ENCODE measurements around the gene GABRB3.

Gene GABRB3

GRCh38 chr15:26772154-26773066, at the start of gene GABRB3:
GABRB3 (minus strand) TSS chr15:26773066.
- in situ Hi-C loops (cut with HindIII; ENCODE audit: low sequenced_read_pairs): no loop called here

- in situ Hi-C loops (cut with HindIII; ENCODE audit: low sequenced_read_pairs): no loop called here
Measured at GRCh38 chr15:26807517-26808427, 34.9 kb upstream of the GABRB3 start.

- in situ Hi-C loops (cut with HindIII; ENCODE audit: low sequenced_read_pairs): no loop called here
Measured at GRCh38 chr15:26806574-26806973, 33.7 kb upstream of the GABRB3 start.

DNA sequence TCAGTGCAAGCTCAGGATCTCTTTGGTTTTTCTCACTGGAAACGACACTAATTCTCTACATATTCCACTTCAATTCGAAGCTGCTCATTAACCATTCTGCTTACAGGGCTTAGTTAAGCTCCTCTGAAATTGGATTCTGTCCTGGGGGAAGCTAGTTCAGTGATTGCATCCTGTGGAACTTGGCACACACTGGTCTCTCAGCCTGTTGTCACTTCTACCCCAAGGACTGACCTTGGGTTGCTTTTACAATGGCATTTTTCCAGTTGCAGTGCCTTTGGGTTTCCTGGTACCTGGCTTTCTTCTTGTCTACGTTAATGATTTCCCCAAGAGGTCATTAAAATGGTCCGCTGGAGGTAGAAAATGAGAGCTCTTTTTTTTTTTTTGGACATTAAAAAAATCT, 33.3 kb upstream of the GABRB3 start:
- in situ Hi-C loops (cut with HindIII; ENCODE audit: low sequenced_read_pairs): no loop called here

DNA sequence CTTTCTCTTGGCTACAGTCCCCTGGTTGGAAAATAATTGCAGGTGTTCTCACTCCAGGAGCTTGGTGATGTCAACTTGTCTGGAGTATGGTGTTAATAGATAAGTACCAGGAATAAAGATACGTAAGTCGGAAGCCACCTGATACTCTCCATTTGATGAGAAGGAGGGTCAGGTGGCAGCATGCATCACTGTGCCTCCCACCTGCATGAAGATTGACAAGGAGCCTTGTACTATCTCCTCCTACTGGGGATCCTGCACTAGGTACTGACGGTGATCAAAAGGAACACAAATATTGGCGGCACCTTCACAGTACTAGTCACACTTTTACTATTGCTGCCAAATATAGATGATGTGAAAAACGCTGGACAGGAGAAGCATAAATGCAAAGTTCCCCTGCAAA, 32.6 kb upstream of the GABRB3 start:
- in situ Hi-C loops (cut with HindIII; ENCODE audit: low sequenced_read_pairs): no loop called here

DNA sequence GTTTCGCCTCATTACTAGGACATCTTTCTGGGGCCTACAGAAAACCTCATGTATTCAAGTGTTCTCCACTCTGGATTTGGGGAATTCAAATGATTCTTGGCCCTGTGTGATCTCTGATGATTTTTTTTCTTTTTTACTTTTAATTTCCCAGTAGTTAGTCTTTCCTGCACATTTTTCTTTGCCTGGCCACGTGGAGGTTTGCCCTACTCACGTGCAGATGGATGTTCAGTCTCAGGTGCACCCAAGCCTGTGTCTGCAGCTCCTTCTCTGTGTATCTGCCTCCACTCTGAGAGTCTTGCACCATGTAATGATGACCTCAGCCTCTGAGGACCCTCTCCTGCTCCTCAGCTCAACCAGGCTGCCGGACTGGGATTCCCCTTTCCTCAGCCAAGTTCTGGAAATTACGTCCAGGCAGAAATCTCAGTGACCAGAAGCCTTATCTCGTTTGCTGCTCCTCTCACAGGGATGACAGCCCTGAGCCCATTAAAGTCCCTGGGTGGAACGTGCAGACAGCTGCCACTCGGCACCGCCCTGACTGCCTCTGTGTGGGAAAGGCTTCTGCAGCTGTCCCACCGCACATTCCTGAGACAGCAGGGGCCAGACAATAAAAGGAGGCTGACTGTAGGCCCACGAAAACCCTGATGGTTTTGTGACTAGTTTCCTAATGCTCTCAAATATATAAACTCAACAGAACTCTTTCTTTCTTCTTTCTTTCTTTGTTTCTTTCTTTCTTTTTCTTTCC, 31.4 kb upstream of the GABRB3 start:
- in situ Hi-C loops (cut with HindIII; ENCODE audit: low sequenced_read_pairs): no loop called here

GRCh38 chr15:26790118-26790517, 17.3 kb upstream of the GABRB3 start:
- in situ Hi-C loops (cut with HindIII; ENCODE audit: low sequenced_read_pairs): no loop called here

GRCh38 chr15:26781816-26782215, 8.9 kb upstream of the GABRB3 start:
- in situ Hi-C loops (cut with HindIII; ENCODE audit: low sequenced_read_pairs): no loop called here

- in situ Hi-C loops (cut with HindIII; ENCODE audit: low sequenced_read_pairs): no loop called here
Measured at GRCh38 chr15:26773917-26774316, 1.1 kb upstream of the GABRB3 start.

- in situ Hi-C loops (cut with HindIII; ENCODE audit: low sequenced_read_pairs): no loop called here
Measured at GRCh38 chr15:26773067-26773877, 406 bp upstream of the GABRB3 start.

DNA sequence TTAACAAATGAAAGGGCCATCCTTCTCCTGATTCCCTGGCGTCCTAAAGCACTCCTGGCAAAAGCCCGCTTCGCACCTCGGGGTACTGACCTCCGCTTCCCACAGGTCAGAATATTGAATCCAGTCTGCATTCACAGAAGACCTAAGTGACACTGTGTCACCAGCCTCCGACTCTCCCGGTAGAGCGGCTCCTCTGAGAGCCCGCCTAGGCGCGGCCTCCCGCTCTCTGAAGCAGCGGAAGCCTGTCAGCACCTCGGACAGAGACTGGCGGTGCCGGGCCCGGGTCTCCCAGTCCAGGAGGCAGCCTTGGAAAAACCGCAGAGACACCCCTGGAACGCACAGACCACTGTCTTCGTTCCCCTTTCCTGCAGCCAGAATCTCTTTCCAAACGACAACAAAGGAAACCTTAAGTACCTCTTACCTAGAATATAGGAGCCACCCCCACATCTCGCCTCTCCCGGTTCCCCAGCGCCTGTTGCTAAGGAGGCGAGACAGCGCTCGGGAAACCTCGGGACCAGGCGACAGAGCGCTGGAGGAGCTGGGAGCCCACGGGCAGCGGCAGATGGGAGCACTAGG, 1.2 kb downstream of the GABRB3 start:
- in situ Hi-C loops (cut with HindIII; ENCODE audit: low sequenced_read_pairs): no loop called here

DNA sequence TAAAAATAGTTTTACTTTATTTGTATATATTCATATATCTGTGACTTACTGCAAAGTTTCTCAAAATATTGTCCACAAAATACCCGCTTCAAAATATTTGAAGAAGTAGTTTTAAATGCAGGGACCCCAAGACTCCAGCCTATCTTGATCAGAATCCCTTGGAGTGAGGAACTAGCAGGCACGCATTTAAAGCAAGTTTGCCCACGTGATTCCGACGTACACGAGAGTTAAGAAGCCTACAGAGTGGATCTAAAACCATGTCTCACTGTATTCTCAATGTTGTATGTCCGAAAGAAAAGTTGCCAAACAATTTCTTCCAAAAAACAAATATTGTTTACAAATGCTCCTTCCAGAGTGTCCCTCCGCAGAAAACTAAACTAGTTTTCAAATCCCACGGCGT, 1.7 kb downstream of the GABRB3 start:
- in situ Hi-C loops (cut with HindIII; ENCODE audit: low sequenced_read_pairs): no loop called here

DNA sequence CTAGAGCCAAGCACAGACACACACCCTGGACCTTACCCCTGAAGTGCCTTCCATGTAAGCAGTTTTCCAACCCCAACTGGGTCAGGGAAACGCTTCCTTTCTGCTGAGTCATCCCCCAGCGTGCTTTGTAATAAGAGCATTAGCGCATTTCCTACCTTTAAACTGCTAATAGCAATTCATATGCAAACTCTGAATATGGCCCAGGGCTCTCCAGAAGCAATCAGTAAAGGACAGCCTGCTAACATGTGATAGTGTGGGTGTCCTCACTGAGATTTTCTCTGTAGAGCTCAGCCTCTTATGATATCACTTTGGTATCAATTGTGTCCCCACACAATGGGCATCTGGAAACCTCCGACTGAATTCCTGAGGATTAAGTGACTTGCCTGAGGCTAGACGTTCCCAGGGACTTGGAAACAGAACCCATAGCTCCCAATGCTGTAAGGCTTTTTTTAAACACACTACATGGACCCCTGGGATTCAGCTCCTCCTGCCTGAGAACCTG, 5.6 kb downstream of the GABRB3 start:
- in situ Hi-C loops (cut with HindIII; ENCODE audit: low sequenced_read_pairs): no loop called here

DNA sequence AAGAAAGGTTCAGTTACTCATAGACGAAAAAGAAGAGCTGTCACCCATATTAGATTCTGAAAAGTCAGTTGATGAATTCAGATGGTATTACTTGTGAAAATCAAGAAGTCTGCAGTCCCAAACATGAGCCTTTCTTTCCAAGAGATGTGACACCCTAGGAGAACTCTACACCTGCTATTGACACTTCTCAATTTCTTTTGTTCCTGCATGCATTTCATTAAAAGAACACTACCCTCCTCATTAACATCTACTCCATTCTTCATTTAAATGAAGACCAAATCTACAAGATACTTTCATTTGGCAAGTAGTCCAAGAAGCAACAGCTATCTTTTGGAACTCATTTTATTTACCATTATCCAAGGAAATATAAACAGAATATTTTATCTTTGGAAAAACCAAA, 6.6 kb downstream of the GABRB3 start:
- in situ Hi-C loops (cut with HindIII; ENCODE audit: low sequenced_read_pairs): no loop called here

GRCh38 chr15:26759986-26760385, 12.9 kb downstream of the GABRB3 start:
- in situ Hi-C loops (cut with HindIII; ENCODE audit: low sequenced_read_pairs): no loop called here

- in situ Hi-C loops (cut with HindIII; ENCODE audit: low sequenced_read_pairs): no loop called here
Measured at GRCh38 chr15:26758079-26758478, 14.8 kb downstream of the GABRB3 start.

- in situ Hi-C loops (cut with HindIII; ENCODE audit: low sequenced_read_pairs): no loop called here
Measured at GRCh38 chr15:26757141-26757540, 15.7 kb downstream of the GABRB3 start.

DNA sequence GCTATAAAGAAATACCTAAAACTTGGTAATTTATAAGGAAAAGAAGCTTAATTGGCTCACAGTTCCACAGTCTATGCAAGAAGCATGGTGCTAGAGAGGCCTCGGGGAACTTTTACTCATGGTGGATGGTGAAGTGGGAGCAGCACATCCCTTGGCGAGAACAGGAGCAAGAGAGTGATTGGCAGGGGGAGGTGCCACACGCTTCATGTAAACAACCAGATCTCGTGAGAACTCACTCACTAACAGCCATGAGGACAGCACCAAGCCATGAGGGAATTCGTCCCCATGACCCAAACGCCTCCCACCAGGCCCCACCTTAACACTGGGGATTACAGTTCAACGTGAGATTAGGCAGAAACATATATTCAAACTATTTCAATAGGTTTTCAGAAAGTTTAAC, 28.0 kb downstream of the GABRB3 start:
- in situ Hi-C loops (cut with HindIII; ENCODE audit: low sequenced_read_pairs): no loop called here

- in situ Hi-C loops (cut with HindIII; ENCODE audit: low sequenced_read_pairs): no loop called here
Measured at GRCh38 chr15:26739791-26740190, 33.1 kb downstream of the GABRB3 start.

DNA sequence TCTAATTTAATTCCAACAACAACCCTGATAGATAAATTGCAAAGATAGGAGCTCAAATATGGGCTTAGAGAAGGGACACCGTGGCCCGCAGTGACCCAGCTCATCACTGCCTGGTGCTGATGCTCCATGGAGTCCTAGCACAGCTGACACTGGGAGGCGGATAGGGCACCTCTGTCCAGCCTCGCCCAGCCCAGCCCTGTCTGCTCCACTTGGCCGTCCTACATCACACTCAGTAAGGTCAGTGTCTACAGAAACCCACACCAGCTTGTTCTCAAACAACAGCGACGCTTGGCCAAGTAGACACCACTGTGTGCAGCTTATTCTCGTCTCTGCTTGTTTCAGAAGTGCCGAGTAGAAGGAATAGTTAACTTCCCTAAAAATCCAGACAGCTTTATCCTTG, 33.9 kb downstream of the GABRB3 start:
- in situ Hi-C loops (cut with HindIII; ENCODE audit: low sequenced_read_pairs): no loop called here

Measured in DLD1 (cell line).